Measurements from ENCODE around the gene ZBTB25.
A peak's percentile ranks its signal among the peaks of the same experiment; 100 is the strongest.
"Not testable (repeated sequence)": the region's sequence is repeated elsewhere in the genome, so short reads cannot be mapped to it uniquely, and the experiment has no call there.

Gene ZBTB25

GRCh38 chr14:64518229-64518628 is 14.6 kb upstream of the ZBTB25 start:
- Histone ChIP-seq H3K4me3 (no peak overlapping the region), H3K27ac (no peak overlapping the region)

DNA sequence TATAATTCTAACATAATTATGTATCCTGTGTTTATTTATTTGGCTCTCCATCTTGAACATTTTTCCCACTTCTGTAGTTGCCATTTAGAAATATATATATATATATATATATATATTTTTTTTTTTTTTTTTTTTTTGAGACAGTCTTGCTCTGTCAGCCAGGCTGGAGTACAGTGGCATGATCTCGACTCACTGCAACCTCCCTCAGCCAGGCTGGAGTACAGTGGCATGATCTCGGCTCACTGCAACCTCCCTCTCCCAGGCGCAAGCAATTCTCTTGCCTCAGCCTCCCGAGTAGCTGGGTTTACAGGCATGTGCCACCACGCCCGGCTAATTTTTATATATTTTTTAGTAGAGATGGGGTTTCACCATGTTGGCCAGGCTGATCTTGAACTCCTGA is 14.0 kb upstream of the ZBTB25 start:
- not testable (repeated sequence) for H3K27ac ChIP-seq, H3K4me3 ChIP-seq

GRCh38 chr14:64516969-64517368 is 13.3 kb upstream of the ZBTB25 start:
- Histone ChIP-seq H3K27ac (no peak overlapping the region), H3K4me3 (no peak overlapping the region)

GRCh38 chr14:64515053-64515452 is 11.4 kb upstream of the ZBTB25 start:
- Histone ChIP-seq H3K27ac (no peak overlapping the region), H3K4me3 (no peak overlapping the region)

- Histone ChIP-seq H3K27ac (no peak overlapping the region), H3K4me3 (no peak overlapping the region)
These were observed 9.6 kb upstream of the ZBTB25 start for GRCh38 chr14:64513271-64513670.

DNA sequence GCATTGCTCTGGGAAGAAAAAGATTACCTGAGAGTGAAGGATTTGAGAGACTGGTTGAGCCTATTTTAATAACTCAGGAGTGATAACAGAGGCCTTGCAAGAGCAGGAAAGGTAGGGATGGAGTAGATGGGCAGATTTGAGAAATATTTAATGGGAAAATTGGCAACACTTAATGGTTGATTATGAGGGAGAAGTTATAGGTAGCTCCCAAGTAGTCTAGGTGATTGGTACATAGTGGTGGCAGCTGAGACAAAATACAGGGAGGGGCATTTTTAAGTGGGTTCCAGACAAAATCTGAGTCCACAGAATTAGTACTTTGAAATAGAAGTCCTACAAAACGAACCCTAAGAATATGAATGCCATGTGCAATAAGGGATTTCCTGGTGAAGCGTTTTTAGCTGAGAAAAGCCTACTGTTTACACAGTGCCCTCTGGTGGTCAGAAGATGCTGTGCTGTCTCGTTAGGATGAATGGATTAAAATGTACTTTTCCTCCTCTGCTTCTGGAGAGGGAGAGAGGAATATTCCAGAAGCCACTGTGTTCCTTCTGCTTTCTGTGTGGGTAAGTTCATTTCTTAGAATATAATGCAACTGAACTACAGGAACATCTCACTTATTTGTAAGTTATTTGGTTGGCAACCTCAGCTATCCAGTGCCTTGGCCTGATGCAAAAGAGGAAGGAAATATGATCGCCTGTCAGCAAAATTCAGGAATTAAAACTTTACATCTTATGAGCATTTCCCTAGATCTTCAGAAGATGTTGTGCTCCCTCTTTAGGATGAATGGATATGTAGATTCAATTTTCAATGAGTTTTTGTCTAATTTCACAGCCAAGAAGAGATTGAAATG is 7.4 kb upstream of the ZBTB25 start:
- Histone ChIP-seq H3K27ac (peak overlapping the region in 10 of 21 experiments; percentile 5 to 67 (median 24)), H3K4me3 (no peak overlapping the region)

DNA sequence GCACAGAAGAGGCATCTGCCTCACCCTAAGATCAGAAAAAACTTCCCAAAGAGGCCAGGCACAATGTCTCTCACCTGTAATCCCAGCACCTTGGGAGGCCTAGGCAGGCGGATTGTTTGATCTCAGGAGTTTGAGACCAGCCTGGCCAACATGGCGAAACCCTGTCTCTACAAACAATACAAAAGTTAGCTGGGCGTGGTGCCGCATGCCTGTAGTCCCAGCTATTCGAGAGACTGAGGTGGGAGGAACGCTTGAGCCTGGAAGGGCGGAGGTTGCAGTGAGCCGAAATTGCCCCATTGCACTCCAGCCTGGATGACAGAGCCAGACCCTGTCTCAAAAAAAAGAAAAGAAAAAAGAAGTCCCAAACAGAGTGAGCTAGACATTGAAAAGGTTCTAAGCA is 5.4 kb upstream of the ZBTB25 start:
- Histone ChIP-seq H3K4me3 (no peak overlapping the region), H3K27ac (peak overlapping the region in 3 of 21 experiments; percentile 9 to 56 (median 9))

DNA sequence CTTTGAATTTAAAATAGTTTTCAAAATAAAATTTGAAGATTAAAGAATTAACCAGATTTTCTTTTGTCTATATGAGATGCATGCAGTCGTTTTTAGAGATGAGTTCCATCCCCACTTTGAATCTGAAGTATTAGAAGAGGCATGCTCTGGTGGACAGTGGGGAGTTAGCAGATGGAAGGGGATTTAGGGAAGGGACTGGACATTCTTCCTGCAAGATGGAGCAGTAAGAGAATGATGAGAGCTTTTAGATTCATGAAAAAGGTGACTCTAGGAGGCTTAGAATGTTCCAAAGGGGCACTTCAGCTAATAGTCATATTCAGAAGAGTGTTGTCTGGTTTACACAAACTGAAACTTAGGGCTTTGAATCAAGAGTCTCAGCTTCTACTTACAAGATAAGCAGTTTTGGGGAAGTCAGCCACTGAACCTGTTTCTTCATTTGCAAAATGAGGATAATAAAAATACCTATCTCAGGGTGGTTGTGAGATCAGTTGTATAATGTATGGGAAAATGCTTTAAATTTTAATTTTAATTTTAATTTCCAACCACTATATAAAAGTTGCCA is 4.7 kb upstream of the ZBTB25 start:
- Histone ChIP-seq H3K4me3 (no peak overlapping the region), H3K27ac (peak overlapping the region in 5 of 21 experiments; percentile 9 to 100 (median 99))

DNA sequence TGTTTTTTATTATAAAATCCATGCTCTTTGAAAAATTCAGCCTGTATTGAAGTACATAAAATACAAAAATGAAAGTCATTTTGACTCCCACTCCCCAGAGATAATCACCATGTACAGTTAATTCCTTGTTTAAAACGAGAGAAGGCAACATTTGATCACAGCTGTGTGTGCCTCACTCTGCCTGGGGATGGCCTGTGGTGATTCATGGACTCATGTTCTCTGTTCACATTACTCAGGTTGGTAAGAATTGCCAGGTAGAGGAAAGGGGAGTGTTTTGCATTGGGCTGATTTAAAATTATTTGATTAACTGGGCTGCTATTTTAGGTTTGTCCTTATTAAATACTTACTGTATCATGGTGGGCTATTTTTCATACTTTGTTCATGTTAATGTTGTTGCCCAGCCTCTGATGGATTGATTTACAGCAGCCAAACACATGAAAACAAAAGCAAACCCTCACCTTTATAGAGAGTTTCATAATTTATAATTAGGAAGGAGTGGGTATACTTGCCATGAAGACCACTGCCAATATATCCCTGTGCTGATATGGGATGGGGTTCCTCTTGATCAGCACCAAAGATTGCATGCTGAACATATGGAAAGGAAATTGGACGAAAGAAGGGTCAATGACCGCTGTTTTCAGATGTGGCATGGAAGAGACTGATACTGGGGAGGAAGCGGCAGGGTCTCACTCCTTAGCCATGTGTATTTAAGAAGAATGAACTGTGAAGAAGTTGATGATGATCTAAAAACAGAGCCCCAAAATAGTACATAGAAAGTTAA is 3.9 kb upstream of the ZBTB25 start:
- Histone ChIP-seq H3K4me3 (peak overlapping the region in 2 of 7 experiments; percentile 88), H3K27ac (peak overlapping the region in 9 of 21 experiments; percentile 3 to 100 (median 99))

- peak overlapping the region in 15 of 21 experiments; percentile 92 to 100 (median 99) for H3K27ac ChIP-seq
These were observed 3.1 kb upstream of the ZBTB25 start for GRCh38 chr14:64506721-64507120.

GRCh38 chr14:64504897-64505794 is 1.5 kb upstream of the ZBTB25 start:
- Histone ChIP-seq H3K27ac (peak overlapping the region; percentile 91 to 100 (median 99)), H3K4me3 (peak overlapping the region; percentile 65 to 99 (median 86))

More at GRCh38 chr14:64506721-64507120, 3.1 kb upstream of the ZBTB25 start:
- H3K4me3 ChIP-seq = peak overlapping the region in 6 of 7 experiments; percentile 65 to 99 (median 87)

GRCh38 chr14:64504310-64504896 is 765 bp upstream of the ZBTB25 start, which contains the start of gene ZBTB1:
Gene ZBTB1 (plus strand): TSS chr14:64504770. CDS start chr14:64521505, 16,735 bp downstream.
- H3K4me3 ChIP-seq = peak within 1 kb of the TSS; percentile 65 to 99 (median 86)
- H3K27ac ChIP-seq = peak within 1 kb of the TSS; percentile 91 to 100 (median 99)

DNA sequence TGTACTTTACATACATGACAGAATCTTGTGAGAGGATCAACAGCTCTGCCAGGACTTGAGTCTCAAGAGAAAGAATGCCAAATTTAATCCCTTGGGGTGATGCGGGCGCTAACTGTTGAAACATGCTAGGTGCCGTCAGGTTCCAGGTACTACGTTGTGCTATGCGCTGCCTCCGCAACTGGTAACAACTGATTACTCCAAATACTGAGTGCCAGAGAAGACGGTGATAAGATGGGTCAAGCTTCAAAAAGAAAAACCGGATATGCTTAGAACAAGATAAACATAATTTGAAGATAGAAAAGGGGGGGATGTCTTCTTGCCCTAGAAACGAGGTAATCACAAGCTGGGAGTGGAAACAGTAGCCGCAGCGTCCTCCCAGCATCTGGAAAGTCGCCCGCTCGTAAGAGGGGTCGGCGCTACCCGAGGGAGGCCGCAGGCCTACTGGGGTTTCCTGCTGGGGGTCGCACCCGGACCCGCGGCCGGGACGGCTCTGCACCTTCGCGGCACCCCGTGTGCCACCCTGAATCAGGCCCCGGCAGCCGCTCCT is 678 bp downstream of the ZBTB25 start:
- Histone ChIP-seq H3K27ac (peak overlapping the region; percentile 91 to 100 (median 99)), H3K4me3 (peak overlapping the region; percentile 65 to 99 (median 86))

DNA sequence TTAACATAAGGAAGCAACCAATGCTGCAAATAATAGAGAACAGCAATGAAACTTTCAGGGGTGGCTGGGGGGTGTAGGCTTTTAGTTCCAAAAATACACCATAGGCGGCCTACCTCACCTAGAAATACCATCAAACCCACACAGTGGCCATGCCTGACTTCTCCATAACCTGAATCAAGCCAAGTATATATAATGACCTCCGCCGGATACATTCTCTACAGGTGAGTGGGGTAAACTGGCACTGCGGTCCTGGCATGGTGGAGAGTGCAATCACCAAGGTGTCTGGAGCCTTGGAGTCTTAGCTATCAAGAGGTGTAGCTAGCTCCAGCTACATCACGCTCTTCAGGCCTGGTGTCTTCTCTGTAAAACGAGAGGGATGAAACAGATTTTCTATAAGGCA is 1.2 kb downstream of the ZBTB25 start:
- Histone ChIP-seq H3K27ac (peak overlapping the region in 20 of 21 experiments; percentile 31 to 100 (median 99)), H3K4me3 (peak overlapping the region; percentile 65 to 99 (median 86))

- Histone ChIP-seq H3K4me3 (peak overlapping the region in 5 of 7 experiments; percentile 65 to 99 (median 86)), H3K27ac (peak overlapping the region; percentile 16 to 100 (median 99))
These were observed 2.0 kb downstream of the ZBTB25 start for GRCh38 chr14:64501411-64502171.

- no peak overlapping the region for H3K4me3 ChIP-seq
- H3K27ac ChIP-seq = peak overlapping the region in 4 of 21 experiments; percentile 14 to 100 (median 63)
These were observed 3.5 kb downstream of the ZBTB25 start for GRCh38 chr14:64500088-64500487.

DNA sequence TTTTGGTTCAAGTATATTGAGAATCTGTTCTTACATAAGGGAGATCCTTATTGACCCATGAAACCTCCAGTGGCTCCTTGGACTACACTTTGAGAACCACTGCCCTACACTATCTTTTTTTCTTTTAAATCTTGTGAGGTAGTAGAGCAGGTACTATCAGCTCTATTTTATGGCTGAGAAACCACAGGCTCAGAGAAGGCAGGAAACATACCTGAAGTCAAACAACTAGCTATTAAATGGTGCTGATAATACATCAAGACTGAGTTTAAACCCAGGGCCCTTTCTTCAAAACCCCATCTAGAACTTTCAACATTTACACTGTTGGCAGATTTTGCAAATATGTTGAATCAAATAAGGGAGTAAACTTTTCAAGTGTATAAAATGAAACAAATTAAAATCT is 6.9 kb downstream of the ZBTB25 start:
- Histone ChIP-seq H3K4me3 (no peak overlapping the region), H3K27ac (peak overlapping the region in 1 of 21 experiments; percentile 12)

DNA sequence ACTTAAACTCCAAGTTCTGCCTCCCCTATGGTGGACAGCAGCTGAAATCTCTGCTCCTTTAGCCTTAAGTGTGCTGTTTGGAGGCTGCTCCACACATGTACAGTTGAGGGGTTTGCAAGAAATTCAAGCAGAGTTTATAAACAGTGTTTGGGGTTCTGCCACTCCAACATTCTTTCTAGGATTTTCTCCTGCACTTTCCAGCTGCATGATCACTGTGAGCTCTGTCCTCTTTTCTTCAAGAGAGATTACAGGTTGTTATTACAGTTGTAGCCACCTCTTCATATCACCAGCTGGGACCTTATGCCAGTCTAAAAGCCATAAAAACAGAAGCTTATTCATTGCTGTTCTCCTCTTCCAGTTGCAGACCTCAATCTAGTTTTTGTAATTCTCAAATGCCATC is 8.4 kb downstream of the ZBTB25 start:
- Histone ChIP-seq H3K27ac (no peak overlapping the region), H3K4me3 (no peak overlapping the region)
